Endothelial cell of umbilical vein (primary cell): ENCODE measurements around the gene GNG10. TPM values are rescaled to one million over a fixed set of nuclear protein-coding genes. Genes with fewer than 3 reads are reported as not detected.

Experiments used
- BruUV-seq: library from RNA; stranded (reverse); fragments of 400-500 nt; replicated peaks from 2 replicates; lab custom pipeline; 2021; lab: Mats Ljungman, UMichigan
- CTCF ChIA-PET: fragments of 300-600, 350-600 bp; sonication (Branson Sonifier 250); formaldehyde crosslinking; loops from one replicate; lab custom pipeline; 2021; ENCODE audit warnings: antibody characterized with exemption, inconsistent platforms; lab: Charles Lee
- POLR2A ChIA-PET: fragments of 300-600, 350-600 bp; sonication (Branson Sonifier 250); formaldehyde crosslinking; loops from one replicate; lab custom pipeline; 2021; ENCODE audit warnings: antibody characterized with exemption, inconsistent platforms; lab: Charles Lee
- DNase-seq: peaks from one replicate; pipeline ENCODE4 v3.0.0-alpha.2; 2011; ENCODE audit warnings: low read depth, low spot score
- FAIRE-seq: peaks from 2 replicates; lab custom pipeline; 2011; peaks lifted over from hg19 to GRCh38; lab: Jason Lieb, UNC
- H2AFZ ChIP-seq: 2 replicates; pipeline ENCODE4 v1.6.0; 2012; ENCODE audit warnings: low read depth, low read length, control low read depth, inconsistent platforms
- H3K27ac ChIP-seq: 2 replicates; pipeline ENCODE4 v1.5.1; 2011; ENCODE audit warnings: low read depth, mild to moderate bottlenecking, control low read depth, low read length, moderate library complexity; ENCODE audit not compliant: insufficient read depth
- H3K27me3 ChIP-seq, 2 experiments: 2 replicates each; pipeline versions ENCODE4 v1.6.0 to v1.6.1; 2011; ENCODE audit warnings: low read length in 2 of 2, mixed read lengths in 1 of 2; ENCODE audit not compliant: control insufficient read depth in 2 of 2, insufficient read depth in 2 of 2
- H3K36me3 ChIP-seq, 2 experiments: 2 replicates in 1 of 2; 3 replicates in 1 of 2; pipeline ENCODE4 v1.5.1; 2011; ENCODE audit warnings: low read length in 2 of 2, mild to moderate bottlenecking in 1 of 2, moderate library complexity in 1 of 2; ENCODE audit not compliant: control insufficient read depth in 2 of 2, insufficient read depth in 2 of 2; ENCODE audit errors: extremely low read depth in 1 of 2
- H3K4me1 ChIP-seq: 3 replicates; pipeline ENCODE4 v1.5.1; 2011; ENCODE audit warnings: mild to moderate bottlenecking, low read length; ENCODE audit not compliant: control insufficient read depth, insufficient read depth; ENCODE audit errors: extremely low read depth
- H3K4me2 ChIP-seq: 2 replicates; pipeline ENCODE4 v1.6.1; 2011; ENCODE audit warnings: low read length, control low read depth, mixed read lengths; ENCODE audit not compliant: insufficient read depth
- H3K4me3 ChIP-seq, 3 experiments: fragments of 200-600 bp in 1 of 3; sonication (generic), shearing (Covaris generic) in 1 of 3; replicated peaks in 1 of 3; 2 replicates each; pipeline ENCODE4 v1.5.1; 2011 to 2016; ENCODE audit warnings: control low read depth in 3 of 3, low read length in 3 of 3, mild to moderate bottlenecking in 2 of 3, inconsistent platforms in 1 of 3, low read depth in 1 of 3, moderate library complexity in 1 of 3; ENCODE audit not compliant: insufficient read depth in 1 of 3
- H3K79me2 ChIP-seq: 2 replicates; pipeline ENCODE4 v1.6.0; 2012; ENCODE audit warnings: low read length, inconsistent platforms; ENCODE audit not compliant: control insufficient read depth, insufficient read depth
- H3K9ac ChIP-seq: replicated peaks from 2 replicates; pipeline ENCODE3; 2011; ENCODE audit warnings: low read length, control low read depth; ENCODE audit not compliant: insufficient read depth; ENCODE audit errors: extremely low read depth
- H3K9me1 ChIP-seq: replicated peaks from 3 replicates; pipeline ENCODE4 v1.6.0; 2011; ENCODE audit warnings: mild to moderate bottlenecking, low read length; ENCODE audit not compliant: control insufficient read depth, insufficient read depth; ENCODE audit errors: extremely low read depth
- H3K9me3 ChIP-seq: replicated peaks from 2 replicates; pipeline ENCODE4 v1.5.1; 2012; ENCODE audit warnings: low read length, inconsistent platforms; ENCODE audit not compliant: control insufficient read depth, insufficient read depth
- H4K20me1 ChIP-seq: replicated peaks from 2 replicates; pipeline ENCODE3; 2011; ENCODE audit warnings: mild to moderate bottlenecking, low read length; ENCODE audit not compliant: control insufficient read depth, insufficient read depth; ENCODE audit errors: extremely low read depth
- EZH2 ChIP-seq: IDR thresholded peaks from 2 replicates; pipeline ENCODE4 v1.6.1; 2012; ENCODE audit warnings: borderline replicate concordance, low read depth, mild to moderate bottlenecking, moderate library complexity, low read length, inconsistent platforms; ENCODE audit not compliant: severe bottlenecking
- FOS ChIP-seq: IDR thresholded peaks from 2 replicates; pipeline ENCODE4 v1.6.1; 2011; ENCODE audit warnings: mild to moderate bottlenecking, low read length, moderate library complexity, borderline replicate concordance; ENCODE audit not compliant: insufficient read depth
- GATA2 ChIP-seq: IDR thresholded peaks from 2 replicates; pipeline ENCODE4 v1.7.0; 2011; ENCODE audit warnings: low read depth, mild to moderate bottlenecking, moderate library complexity, mixed read lengths, low read length; ENCODE audit not compliant: insufficient read length, insufficient read depth
- JUN ChIP-seq: IDR thresholded peaks from 2 replicates; pipeline ENCODE4 v1.6.1; 2011; ENCODE audit warnings: borderline replicate concordance, low read depth; ENCODE audit not compliant: insufficient read length, insufficient read depth
- MYC ChIP-seq: IDR thresholded peaks from one replicate; pipeline ENCODE4 v1.6.1; 2011; ENCODE audit warnings: mild to moderate bottlenecking, low read depth, low read length
- POLR2A ChIP-seq: IDR thresholded peaks from 2 replicates; pipeline ENCODE4 v1.6.1; 2012; ENCODE audit warnings: low read depth, mild to moderate bottlenecking, control low read depth, low read length
- POLR2AphosphoS5 ChIP-seq: IDR thresholded peaks from 2 replicates; pipeline ENCODE4 v1.6.1; 2012; ENCODE audit warnings: low read depth, mild to moderate bottlenecking, control low read depth, low read length, moderate library complexity; ENCODE audit not compliant: insufficient read depth
- dilution Hi-C: fragments of 300-500 bp; cut with MboI; formaldehyde crosslinking; loops from one replicate; pipeline ENCODE4 v1.15.0; 2019; ENCODE audit warnings: low sequenced_read_pairs; ENCODE audit not compliant: extremely low pct_ligation_motif_present
- intact Hi-C: fragments of 100-400 bp; cut with micrococcal nuclease; formaldehyde crosslinking; loops from one replicate; pipeline ENCODE4 v1.10.0; 2022
- polyA plus RNA-seq, 4 experiments: library from polyadenylated mRNA; depleted of rRNA in 3 of 4; stranded (reverse) in 3 of 4; unstranded in 1 of 4; fragments of >200 nt; gene quantifications; 2 replicates each; pipeline versions ENCODE4 v1.2.1 to v1.2.3, GENCODE V29; 2011 to 2012; ENCODE audit warnings: missing spikeins in 1 of 4
- total RNA-seq: library from RNA; stranded (reverse); gene quantifications from 2 replicates; pipeline ENCODE4 v1.2.3, GENCODE V29; 2021
- TF ChIP-seq, protein P1 (sequence below): IDR thresholded peaks from 2 replicates; pipeline ENCODE4 v1.6.1; 2011; ENCODE audit not compliant: insufficient read depth, insufficient read length
- TF ChIP-seq, protein P2 (sequence below), 2 donors: IDR thresholded peaks; 1 replicate in 1 of 2; 2 replicates in 1 of 2; pipeline ENCODE4 v1.5.1; 2011; ENCODE audit warnings: low read length in 2 of 2, mild to moderate bottlenecking in 2 of 2, moderate library complexity in 2 of 2, control low read depth in 1 of 2, inconsistent platforms in 1 of 2, low read depth in 1 of 2; ENCODE audit not compliant: insufficient read depth in 1 of 2; ENCODE audit errors: extremely low read depth in 1 of 2

GNG10 gene
- total and polyA plus RNA-seq, 2 donors (not counting 3 experiments of a cell fraction or from before 2014, with no cell fraction given): 31.9 to 33.0 TPM

DNA sequence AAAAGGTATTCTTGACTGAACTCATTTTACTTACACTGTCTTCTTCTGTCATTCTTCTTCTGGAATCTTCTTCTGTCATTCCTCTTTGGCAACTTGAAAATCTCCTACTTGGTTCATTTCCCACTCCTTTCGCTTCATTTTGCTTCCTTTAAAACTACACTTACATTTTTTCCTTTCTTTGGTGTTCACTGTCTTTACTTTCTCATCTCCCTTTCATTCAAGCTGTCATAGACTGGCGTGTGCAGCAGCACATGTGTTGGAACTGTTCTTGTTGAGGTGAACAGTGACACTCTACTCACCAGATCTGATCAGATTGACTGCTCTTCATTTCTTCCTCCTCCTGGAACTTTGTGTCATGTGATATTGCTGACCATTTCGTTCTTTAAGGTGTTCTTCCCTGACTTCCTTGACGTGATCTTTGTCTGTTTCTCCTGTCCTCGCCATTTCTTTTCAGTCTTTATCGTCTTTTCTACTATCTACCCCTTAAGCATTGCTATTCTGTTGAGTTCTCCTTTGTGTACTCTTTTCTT, 23.9 kb upstream of the GNG10 start:
- H3K4me3 ChIP-seq: no peak overlapping the region
- no TSS peak for BruUV-seq
- no peak overlapping the region for H3K9ac ChIP-seq
- no peaks in the 10 kb centered on the region for H3K9me3 ChIP-seq
- no peak overlapping the region for H3K4me2 ChIP-seq
- H2AFZ ChIP-seq: no peak overlapping the region
- intact Hi-C loops: no loop called here
- no peak overlapping the region for H3K27ac ChIP-seq
- DNase-seq (no peak), FAIRE-seq (no peak)
- ChIA-PET POLR2A (no interaction called here), CTCF (no interaction called here)
- no peaks in the 10 kb centered on the region for H3K36me3 ChIP-seq
- peaks cover 8% of the 10 kb centered on the region for H4K20me1 ChIP-seq
- dilution Hi-C loops: no loop called here
- H3K79me2 ChIP-seq: peaks cover 64% of the 10 kb centered on the region
- TF ChIP-seq, protein P1, sequence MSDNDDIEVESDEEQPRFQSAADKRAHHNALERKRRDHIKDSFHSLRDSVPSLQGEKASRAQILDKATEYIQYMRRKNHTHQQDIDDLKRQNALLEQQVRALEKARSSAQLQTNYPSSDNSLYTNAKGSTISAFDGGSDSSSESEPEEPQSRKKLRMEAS: no peak
- no peak for TF ChIP-seq JUN
- no peak for TF ChIP-seq MYC
- TF ChIP-seq, protein P2, sequence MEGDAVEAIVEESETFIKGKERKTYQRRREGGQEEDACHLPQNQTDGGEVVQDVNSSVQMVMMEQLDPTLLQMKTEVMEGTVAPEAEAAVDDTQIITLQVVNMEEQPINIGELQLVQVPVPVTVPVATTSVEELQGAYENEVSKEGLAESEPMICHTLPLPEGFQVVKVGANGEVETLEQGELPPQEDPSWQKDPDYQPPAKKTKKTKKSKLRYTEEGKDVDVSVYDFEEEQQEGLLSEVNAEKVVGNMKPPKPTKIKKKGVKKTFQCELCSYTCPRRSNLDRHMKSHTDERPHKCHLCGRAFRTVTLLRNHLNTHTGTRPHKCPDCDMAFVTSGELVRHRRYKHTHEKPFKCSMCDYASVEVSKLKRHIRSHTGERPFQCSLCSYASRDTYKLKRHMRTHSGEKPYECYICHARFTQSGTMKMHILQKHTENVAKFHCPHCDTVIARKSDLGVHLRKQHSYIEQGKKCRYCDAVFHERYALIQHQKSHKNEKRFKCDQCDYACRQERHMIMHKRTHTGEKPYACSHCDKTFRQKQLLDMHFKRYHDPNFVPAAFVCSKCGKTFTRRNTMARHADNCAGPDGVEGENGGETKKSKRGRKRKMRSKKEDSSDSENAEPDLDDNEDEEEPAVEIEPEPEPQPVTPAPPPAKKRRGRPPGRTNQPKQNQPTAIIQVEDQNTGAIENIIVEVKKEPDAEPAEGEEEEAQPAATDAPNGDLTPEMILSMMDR (IDR thresholded peaks at IDR 0.05; ENCODE audit: extremely low read depth in 1 of 2, insufficient read depth in 1 of 2, low read depth in 1 of 2, low read length in 2 of 2): no peak
- TF ChIP-seq FOS: no peak
- no peak for TF ChIP-seq POLR2AphosphoS5
- no peak for TF ChIP-seq POLR2A
- TF ChIP-seq GATA2: no peak
- TF ChIP-seq EZH2: no peak
- H3K27me3 ChIP-seq: no peaks in the 10 kb centered on the region
- H3K9me1 ChIP-seq: no peaks in the 10 kb centered on the region
- peaks cover 15% of the 10 kb centered on the region for H3K4me1 ChIP-seq
